HG03045 (cell line): ENCODE measurements around the gene ZNF283.
"Not testable (repeated sequence)": the region's sequence is repeated elsewhere in the genome, so short reads cannot be mapped to it uniquely, and the experiment has no call there.

Source experiments
- ATAC-seq: cut with Tn5 transposase; IDR thresholded peaks from one replicate; pipeline ENCODE4 v1.9.1; 2021; ENCODE audit warnings: mild to moderate bottlenecking, moderate library complexity; ENCODE audit not compliant: unreplicated experiment

Gene ZNF283

DNA sequence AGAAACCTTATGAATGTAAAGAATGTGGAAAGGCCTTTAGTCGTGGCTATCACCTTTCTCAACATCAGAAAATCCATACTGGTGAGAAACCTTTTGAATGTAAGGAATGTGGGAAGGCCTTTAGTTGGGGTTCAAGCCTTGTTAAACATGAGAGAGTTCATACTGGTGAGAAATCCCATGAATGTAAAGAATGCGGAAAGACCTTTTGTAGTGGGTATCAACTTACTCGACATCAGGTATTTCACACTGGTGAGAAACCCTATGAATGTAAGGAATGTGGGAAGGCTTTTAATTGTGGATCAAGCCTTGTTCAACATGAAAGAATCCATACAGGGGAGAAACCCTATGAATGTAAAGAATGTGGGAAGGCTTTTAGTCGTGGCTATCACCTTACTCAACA lies 20.8 kb downstream of the ZNF283 start:
- no peak for ATAC-seq

GRCh38 chr19:43848821-43849220 lies 21.7 kb downstream of the ZNF283 start:
- ATAC-seq: no peak

GRCh38 chr19:43858174-43858573 lies 31.1 kb downstream of the ZNF283 start:
- no peak for ATAC-seq

GRCh38 chr19:43866923-43867322 lies 39.8 kb downstream of the ZNF283 start:
- ATAC-seq: not testable (repeated sequence)

GRCh38 chr19:43872547-43873336 lies 45.6 kb downstream of the ZNF283 start:
- ATAC-seq: no peak

DNA sequence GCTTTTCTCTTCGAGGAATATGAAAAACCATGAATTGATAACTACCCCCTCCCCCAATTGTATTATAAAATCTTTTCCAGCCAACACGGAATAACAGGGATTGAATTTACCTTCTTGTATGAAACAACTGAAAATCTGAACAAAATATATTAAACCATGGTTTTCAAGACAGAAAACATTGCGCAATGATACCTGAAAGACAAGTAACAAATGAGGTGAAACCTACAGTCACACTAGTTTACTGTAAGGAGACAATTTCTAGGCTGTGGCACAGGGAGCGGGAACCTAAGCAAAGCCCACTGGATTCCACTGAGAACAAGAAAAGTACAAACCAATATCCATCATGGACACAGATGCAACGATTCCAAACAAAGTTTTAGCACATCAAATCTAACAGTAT lies 53.4 kb downstream of the ZNF283 start:
- ATAC-seq: no peak

DNA sequence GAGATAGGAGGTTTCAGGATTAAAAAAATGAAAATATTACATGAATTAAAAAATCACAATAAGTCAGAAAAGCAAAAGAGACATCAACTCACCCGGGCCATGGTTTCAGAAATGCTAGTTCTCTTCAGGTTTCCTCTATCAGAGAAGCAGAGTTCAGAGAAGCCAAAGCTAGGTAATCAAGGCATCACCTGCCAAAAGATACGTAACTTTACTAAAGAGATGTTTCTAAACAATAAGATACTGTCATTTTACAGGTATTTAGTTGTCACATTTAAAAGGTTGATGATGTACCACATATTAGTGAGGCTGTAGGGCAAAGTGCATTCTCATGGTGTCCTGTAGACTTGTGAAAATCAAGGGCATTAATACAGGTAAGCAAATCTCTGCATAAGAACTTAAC lies 56.7 kb downstream of the ZNF283 start, which contains the start of gene ZNF404:
Gene ZNF404, minus strand, starts transcription at position 101 of the 400 bp plus-strand sequence.
- no peak for ATAC-seq

GRCh38 chr19:43895727-43896308 lies 68.7 kb downstream of the ZNF283 start:
- ATAC-seq: no peak
